Natural killer cell (primary cell): ENCODE data around the gene SIPA1. TPM values are rescaled to one million over a fixed set of nuclear protein-coding genes. Genes with fewer than 3 reads are reported as not detected.

Source experiments
- ATAC-seq, 3 donors: fragments of 150-1000 bp in 2 of 3; fragments of 200-7000 bp in 1 of 3; cut with Tn5 transposase; 1 replicate in 1 of 3; 2 replicates in 2 of 3; pipeline ENCODE4 v1.10.0; 2021; ENCODE audit warnings: mild to moderate bottlenecking in 2 of 3, moderate library complexity in 2 of 3
- DNase-seq, 2 donors: peaks; one replicate each; pipeline versions ENCODE4 v3.0.0 to v3.0.0-alpha.2; 2013 to 2021; ENCODE audit warnings: mixed read lengths in 1 of 2
- H3K27ac ChIP-seq: one replicate; pipeline ENCODE4 v1.5.1; 2013; ENCODE audit warnings: mild to moderate bottlenecking, low read length
- H3K27me3 ChIP-seq: one replicate; pipeline ENCODE4 v1.6.1; 2013; ENCODE audit warnings: low read length; ENCODE audit not compliant: control insufficient read depth, insufficient read depth
- H3K36me3 ChIP-seq: one replicate; pipeline ENCODE4 v1.6.1; 2013; ENCODE audit warnings: low read length; ENCODE audit not compliant: control insufficient read depth, insufficient read depth
- H3K4me1 ChIP-seq: one replicate; pipeline ENCODE4 v1.6.1; 2013; ENCODE audit warnings: low read length; ENCODE audit not compliant: control insufficient read depth, insufficient read depth
- H3K4me3 ChIP-seq: one replicate; pipeline ENCODE4 v1.5.1; 2013; ENCODE audit warnings: low read length
- H3K9me3 ChIP-seq: one replicate; pipeline ENCODE4 v1.6.1; 2013; ENCODE audit warnings: low read length; ENCODE audit not compliant: control insufficient read depth, insufficient read depth
- H3K27ac Mint-ChIP-seq, 2 donors: one replicate each; pipeline ENCODE4 v1.8.0; 2022; ENCODE audit warnings: mild to moderate bottlenecking in 2 of 2, mixed read lengths in 2 of 2, moderate library complexity in 1 of 2
- H3K27me3 Mint-ChIP-seq, 2 donors: one replicate each; pipeline ENCODE4 v1.8.0; 2022; ENCODE audit warnings: low read depth in 2 of 2, mixed read lengths in 2 of 2
- H3K36me3 Mint-ChIP-seq: one replicate; pipeline ENCODE4 v1.8.0; 2022; ENCODE audit warnings: mixed read lengths
- H3K4me1 Mint-ChIP-seq, 2 donors: one replicate each; pipeline ENCODE4 v1.8.0; 2022; ENCODE audit warnings: mixed read lengths in 2 of 2
- H3K4me3 Mint-ChIP-seq: one replicate; pipeline ENCODE4 v1.8.0; 2022; ENCODE audit warnings: mild to moderate bottlenecking, moderate library complexity, mixed read lengths
- H3K9me3 Mint-ChIP-seq, 2 donors: one replicate each; pipeline ENCODE4 v1.8.0; 2022; ENCODE audit warnings: mixed read lengths in 2 of 2
- CTCF ChIP-seq: fragments of 200-600 bp; IDR thresholded peaks from one replicate; pipeline ENCODE4 v1.8.0; 2022; ENCODE audit warnings: antibody characterized with exemption
- WGBS: methylation state at CpG from one replicate; pipeline ENCODE4 v1.1.7; 2013; ENCODE audit warnings: missing lambda C conversion rate; ENCODE audit not compliant: insufficient coverage; 5-methylcytosine and 5-hydroxymethylcytosine counted together
- intact Hi-C: fragments of 100-400 bp; cut with micrococcal nuclease; formaldehyde crosslinking; loops from one replicate; pipeline ENCODE4 v1.14.2; 2022
- total RNA-seq, 4 donors: library from RNA; stranded (reverse); fragments of 120-200 nt in 1 of 4; gene quantifications; one replicate each; pipeline versions ENCODE4 v1.2.3 to v1.2.4, GENCODE V29; 2013 to 2022

The SIPA1 gene
- total RNA-seq, 3 donors from 2014 or later (not counting 1 experiment from before 2014, with no cell fraction given), result 520 to 776 (median 743) TPM

- H3K36me3 Mint-ChIP-seq, result no peaks in the 10 kb centered on the region
- H3K27ac ChIP-seq, result no peak overlapping the region
- DNase-seq (no peak), ATAC-seq (peak in 1 of 3 donors; percentile 26)
- peaks cover 24% of the 10 kb centered on the region for H3K4me1 ChIP-seq
- H3K36me3 ChIP-seq, result peaks cover 48% of the 10 kb centered on the region
- 96% methylated on average over 67 of the region's 67 CpGs for WGBS
- H3K4me1 Mint-ChIP-seq, result peaks cover 22 to 31% of the 10 kb centered on the region in 2 donors
- H3K27me3 ChIP-seq, result no peaks in the 10 kb centered on the region
- intact Hi-C loops, result no loop called here
- no peaks in the 10 kb centered on the region for H3K9me3 ChIP-seq
- no peak for TF ChIP-seq CTCF
- no peaks in the 10 kb centered on the region for H3K9me3 Mint-ChIP-seq
- H3K27me3 Mint-ChIP-seq, result no peaks in the 10 kb centered on the region
- H3K4me3 Mint-ChIP-seq, result no peak overlapping the region
- H3K4me3 ChIP-seq, result no peak overlapping the region
- no peak overlapping the region for H3K27ac Mint-ChIP-seq
Observed at GRCh38 chr11:65606876-65607613, 30.9 kb upstream of the SIPA1 start.

GRCh38 chr11:65607614-65608426, 30.1 kb upstream of the SIPA1 start:
- peaks cover 32% of the 10 kb centered on the region for H3K4me1 ChIP-seq
- no peak overlapping the region for H3K27ac Mint-ChIP-seq
- no peak for ATAC-seq
- H3K4me3 Mint-ChIP-seq, result no peak overlapping the region
- no peaks in the 10 kb centered on the region for H3K27me3 Mint-ChIP-seq
- H3K36me3 ChIP-seq, result peaks cover 48% of the 10 kb centered on the region
- H3K36me3 Mint-ChIP-seq, result no peaks in the 10 kb centered on the region
- H3K27me3 ChIP-seq, result no peaks in the 10 kb centered on the region
- DNase-seq, result no peak
- H3K9me3 ChIP-seq, result no peaks in the 10 kb centered on the region
- H3K4me3 ChIP-seq, result no peak overlapping the region
- no peak for TF ChIP-seq CTCF
- peaks cover 27 to 38% of the 10 kb centered on the region in 2 donors for H3K4me1 Mint-ChIP-seq
- H3K9me3 Mint-ChIP-seq, result no peaks in the 10 kb centered on the region
- H3K27ac ChIP-seq, result no peak overlapping the region
- intact Hi-C loops, result no loop called here
- WGBS, result 96% methylated on average over 37 of the region's 37 CpGs

GRCh38 chr11:65609229-65609628, 28.7 kb upstream of the SIPA1 start:
- H3K27ac ChIP-seq, result no peak overlapping the region
- H3K4me1 ChIP-seq, result peaks cover 42% of the 10 kb centered on the region
- no peaks in the 10 kb centered on the region for H3K9me3 ChIP-seq
- no peak overlapping the region for H3K4me3 ChIP-seq
- peaks cover 27 to 48% of the 10 kb centered on the region in 2 donors for H3K4me1 Mint-ChIP-seq
- intact Hi-C loops, result no loop called here
- peak overlapping the region; percentile 26 for H3K4me3 Mint-ChIP-seq
- H3K27ac Mint-ChIP-seq, result peak overlapping the region; percentile 71 to 97
- DNase-seq (no peak), ATAC-seq (no peak)
- WGBS, result 70% methylated on average over 3 of the region's 3 CpGs
- no peaks in the 10 kb centered on the region for H3K27me3 ChIP-seq
- peaks cover 39% of the 10 kb centered on the region for H3K36me3 ChIP-seq
- H3K9me3 Mint-ChIP-seq, result no peaks in the 10 kb centered on the region
- H3K36me3 Mint-ChIP-seq, result no peaks in the 10 kb centered on the region
- H3K27me3 Mint-ChIP-seq, result no peaks in the 10 kb centered on the region
- no peak for TF ChIP-seq CTCF
